Adipose tissue (tissue), 3 donors: Measurements from ENCODE around the gene CABP4. TPM values are rescaled to one million over a fixed set of nuclear protein-coding genes. Genes with fewer than 3 reads are reported as not detected.

Experiments used
- H3K27ac ChIP-seq: one replicate; pipeline ENCODE4 v1.5.1; 2013; ENCODE audit warnings: low read depth, low read length
- WGBS, 3 donors: extraction: QIAGEN DNeasy Blood & Tissue Kit; methylation state at CpG; one replicate each; pipeline ENCODE4 v1.1.7; 2013; 5-methylcytosine and 5-hydroxymethylcytosine counted together
- polyA plus RNA-seq, 3 donors: library from polyadenylated mRNA; stranded (reverse); fragments of 200-250 nt; gene quantifications; one replicate each; pipeline ENCODE4 v1.2.3, GENCODE V29; 2013
- donor health status: healthy with polysubstance abuse.
- donor health status: Bipolar disorder and iron deficiency.
- donor health status: healthy.

The CABP4 gene
- polyA plus RNA-seq, 3 donors, result 0.28 to 8.4 (median 1.5) TPM

DNA sequence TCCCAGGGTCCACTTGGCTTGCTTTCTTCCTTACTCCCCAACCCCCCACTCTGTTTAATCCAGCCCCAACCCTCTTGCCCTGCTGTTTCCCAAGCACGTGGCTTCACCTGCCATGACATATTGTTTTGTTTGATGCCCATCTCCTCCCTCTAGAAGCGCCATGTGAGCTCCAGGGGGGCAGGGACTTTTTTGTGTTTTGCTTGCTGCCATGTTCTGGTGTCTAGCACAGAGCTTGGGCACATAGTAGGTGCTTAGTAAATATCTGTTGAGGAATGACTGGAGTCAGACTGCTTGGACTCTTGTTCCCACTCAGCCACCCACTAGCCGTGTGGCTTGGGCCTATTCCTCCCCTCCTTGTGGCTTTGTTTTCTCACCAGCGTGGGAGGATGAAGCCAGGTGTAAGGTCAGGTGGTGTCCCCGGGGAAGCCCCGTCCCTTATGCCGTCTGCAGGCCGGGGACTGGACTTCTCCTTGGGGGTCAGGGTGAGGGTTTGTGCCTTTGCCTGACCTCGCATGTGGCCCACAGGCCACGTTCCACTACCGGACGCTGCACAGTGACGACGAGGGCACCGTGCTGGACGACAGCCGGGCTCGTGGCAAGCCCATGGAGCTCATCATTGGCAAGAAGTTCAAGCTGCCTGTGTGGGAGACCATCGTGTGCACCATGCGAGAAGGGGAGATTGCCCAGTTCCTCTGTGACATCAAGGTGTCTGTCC, 31.5 kb downstream of the CABP4 start:
- H3K27ac ChIP-seq, result no peak overlapping the region
- WGBS, 3 donors, result 83 to 89% (median 85%) methylated on average over 20 of the region's 20 CpGs

DNA sequence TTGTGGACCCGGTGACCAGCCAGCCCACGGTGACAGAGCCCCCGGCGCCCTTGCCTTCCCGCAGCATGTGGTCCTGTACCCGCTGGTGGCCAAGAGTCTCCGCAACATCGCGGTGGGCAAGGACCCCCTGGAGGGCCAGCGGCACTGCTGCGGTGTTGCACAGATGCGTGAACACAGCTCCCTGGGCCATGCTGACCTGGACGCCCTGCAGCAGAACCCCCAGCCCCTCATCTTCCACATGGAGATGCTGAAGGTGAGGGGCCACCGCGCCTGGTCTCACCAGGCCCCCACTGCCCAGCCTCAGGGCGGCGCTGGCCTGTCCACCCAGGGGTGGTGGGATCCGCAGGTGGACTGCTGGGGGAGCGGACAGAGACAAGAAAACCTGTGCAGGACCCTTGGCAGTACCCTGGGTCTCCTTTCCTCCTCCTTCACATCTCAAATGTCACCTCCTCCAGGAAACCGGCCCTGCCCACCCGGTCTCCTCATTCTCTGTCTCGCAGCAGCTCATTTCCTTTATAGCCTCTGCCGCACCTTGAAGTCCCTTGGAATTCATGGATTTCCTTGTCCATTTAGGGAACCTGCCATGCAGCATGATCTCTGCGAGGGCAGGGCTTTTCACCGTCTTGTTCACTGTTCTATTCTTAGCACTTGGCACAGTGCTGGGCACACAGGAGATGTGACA, 34.2 kb downstream of the CABP4 start:
- no peak overlapping the region for H3K27ac ChIP-seq
- 86 to 90% (median 87%) methylated on average over 20 to 25 of the region's 25 CpGs for WGBS, 3 donors

DNA sequence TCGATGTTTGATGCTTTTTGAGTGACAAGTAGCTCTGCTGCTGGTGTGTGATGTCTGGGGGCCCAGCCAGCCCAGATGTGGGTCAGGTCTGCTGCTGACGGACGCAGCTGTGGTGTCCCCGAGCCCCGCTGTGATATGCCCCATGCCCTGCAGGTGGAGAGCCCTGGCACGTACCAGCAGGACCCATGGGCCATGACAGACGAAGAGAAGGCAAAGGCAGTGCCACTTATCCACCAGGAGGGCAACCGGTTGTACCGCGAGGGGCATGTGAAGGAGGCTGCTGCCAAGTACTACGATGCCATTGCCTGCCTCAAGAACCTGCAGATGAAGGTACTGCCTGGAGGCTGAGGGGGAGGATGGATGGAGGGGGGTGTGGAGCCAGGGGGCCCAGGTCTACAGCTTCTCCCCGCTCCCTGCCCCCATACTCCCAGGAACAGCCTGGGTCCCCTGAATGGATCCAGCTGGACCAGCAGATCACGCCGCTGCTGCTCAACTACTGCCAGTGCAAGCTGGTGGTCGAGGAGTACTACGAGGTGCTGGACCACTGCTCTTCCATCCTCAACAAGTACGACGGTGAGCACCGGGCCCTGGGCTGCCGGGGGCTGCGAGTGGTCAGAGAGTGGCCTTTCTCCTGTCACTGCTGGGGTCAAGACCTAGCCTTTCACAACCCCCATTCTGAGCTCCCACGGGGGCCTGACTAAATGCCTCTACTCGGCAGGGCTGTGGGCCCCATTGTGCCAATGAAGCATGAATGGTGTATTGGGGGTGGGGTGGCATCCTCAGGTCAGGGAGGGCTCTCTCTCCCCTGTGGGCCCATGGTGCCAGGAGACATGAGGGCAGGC, 35.0 kb downstream of the CABP4 start:
- no peak overlapping the region for H3K27ac ChIP-seq
- 88 to 89% (median 89%) methylated on average over 23 of the region's 23 CpGs for WGBS, 3 donors

GRCh38 chr11:67490727-67491065, 35.5 kb downstream of the CABP4 start:
- WGBS, 3 donors, result 76 to 81% (median 81%) methylated on average over 14 to 15 of the region's 15 CpGs
- H3K27ac ChIP-seq, result no peak overlapping the region

DNA sequence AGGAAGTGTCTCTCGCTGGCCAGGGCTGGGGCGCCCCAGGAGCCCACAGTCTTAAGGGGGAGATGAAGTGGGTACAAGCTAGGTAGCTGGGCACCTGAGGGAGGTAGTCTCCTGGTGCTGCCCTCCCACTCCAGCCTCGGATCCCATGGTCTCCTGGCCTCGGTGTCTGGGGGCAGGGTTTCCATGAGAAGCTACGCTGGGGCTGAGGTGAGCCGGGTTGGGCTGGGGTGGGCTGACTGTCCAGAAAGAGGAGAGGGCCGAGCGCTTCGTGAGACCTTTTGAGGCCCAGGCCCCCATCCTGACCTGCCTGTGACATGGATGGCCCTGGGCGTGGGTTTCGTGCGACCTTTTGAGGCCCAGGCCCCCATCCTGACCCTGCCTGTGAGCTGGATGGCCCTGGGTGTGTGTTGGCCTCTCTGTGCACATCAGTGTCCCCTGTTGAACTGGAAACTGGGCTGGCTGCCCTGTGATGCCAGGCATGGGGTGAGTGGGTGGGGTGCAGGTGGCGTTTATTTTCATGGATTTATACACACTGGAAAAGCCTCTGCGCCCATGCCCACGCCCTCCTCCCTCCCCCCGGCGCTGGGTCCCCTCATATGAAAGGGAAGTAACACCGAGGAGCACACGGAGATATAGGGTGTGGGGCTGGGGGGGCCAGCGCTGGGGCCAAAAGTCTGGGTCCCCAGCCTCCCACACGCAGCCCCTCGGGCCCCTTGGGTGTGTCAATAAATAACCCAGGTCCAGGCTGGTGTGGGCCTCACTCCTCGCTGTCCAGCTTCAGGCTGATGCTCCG, 36.3 kb downstream of the CABP4 start:
- WGBS, 3 donors, result 85 to 89% (median 87%) methylated on average over 22 to 24 of the region's 24 CpGs
- no peak overlapping the region for H3K27ac ChIP-seq

DNA sequence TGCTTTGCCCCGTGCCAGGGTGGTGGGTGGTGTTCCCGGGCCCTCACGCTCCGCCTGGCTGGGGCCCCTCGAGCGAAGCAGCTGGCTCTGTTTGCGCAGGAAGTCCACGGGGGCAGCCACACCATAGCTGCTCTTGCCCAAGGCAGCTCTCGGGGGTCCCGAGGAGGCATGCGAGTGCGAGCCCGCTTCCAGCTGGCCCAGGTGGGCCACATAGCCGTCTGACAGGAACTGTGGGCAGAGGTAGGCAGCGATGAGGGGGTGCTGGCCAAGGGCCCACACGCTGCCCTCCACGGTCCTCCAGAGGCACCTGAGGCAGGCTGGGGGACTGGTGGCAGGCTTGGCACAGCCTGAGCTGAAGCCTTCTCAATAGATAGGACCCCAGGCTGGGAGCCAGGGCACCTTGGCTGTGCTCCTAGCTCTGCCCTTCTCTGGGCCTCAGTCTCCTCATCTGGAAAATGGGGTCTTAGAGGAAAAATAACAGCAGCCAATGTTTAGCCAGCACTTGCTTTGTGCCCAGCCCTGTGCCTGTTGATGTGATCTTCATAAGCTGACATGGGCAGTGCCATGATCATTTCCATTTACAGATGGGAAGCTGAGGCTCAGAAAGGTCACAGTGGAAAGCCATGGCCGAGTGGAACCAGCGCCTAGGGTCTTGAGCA, 37.0 kb downstream of the CABP4 start:
- 88 to 90% (median 89%) methylated on average over 19 of the region's 19 CpGs for WGBS, 3 donors
- no peak overlapping the region for H3K27ac ChIP-seq

GRCh38 chr11:67492801-67493547, 37.8 kb downstream of the CABP4 start:
- no peak overlapping the region for H3K27ac ChIP-seq
- 82 to 87% (median 86%) methylated on average over 46 of the region's 46 CpGs for WGBS, 3 donors

- WGBS, 3 donors, result 95 to 97% (median 96%) methylated on average over 60 to 65 of the region's 65 CpGs
- H3K27ac ChIP-seq, result no peak overlapping the region
Observed at GRCh38 chr11:67493548-67494370, 38.6 kb downstream of the CABP4 start.

DNA sequence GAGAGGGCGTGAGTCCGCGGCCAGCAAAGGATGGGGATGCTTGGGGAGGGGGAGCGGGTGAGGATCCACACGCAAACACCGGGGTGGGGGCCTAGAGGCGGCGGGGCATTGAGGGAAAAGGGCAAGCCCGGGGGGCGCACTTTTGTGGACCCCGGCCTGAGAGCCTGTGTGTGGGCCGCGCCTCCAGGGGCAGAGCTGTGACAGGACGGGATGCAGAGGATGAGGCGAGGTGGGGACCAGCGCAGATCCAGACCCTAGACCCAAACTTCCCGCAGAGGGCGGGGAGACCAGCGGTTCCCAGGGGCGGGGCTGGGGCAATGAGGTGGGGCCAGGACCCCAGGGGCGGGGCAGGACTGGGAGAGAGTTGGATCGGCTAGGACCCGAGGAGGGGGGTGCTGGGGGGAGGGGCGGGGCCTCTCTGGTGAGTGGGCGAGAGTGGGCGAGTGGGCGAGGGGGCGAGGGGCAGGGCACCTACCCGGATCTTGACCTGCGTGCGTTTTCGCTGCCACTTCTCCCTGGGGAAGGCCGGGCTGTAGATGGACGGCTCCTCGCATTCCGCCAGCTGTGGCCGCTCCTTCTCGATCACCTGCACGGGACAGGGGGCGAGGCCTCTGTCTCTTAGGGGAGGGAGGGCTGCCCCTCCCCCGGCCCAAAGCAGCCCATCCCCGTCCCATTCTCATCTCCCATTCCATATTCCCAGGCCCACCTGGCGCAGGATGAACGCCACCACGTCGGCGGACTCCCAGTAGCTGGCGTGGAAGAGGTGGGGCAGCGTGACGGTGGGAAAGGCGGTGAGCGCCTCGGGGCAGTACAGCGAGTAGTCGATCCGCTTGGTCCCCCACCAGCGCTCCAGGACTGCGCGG, 39.4 kb downstream of the CABP4 start:
- H3K27ac ChIP-seq, result no peak overlapping the region
- 92 to 96% (median 93%) methylated on average over 51 to 59 of the region's 59 CpGs for WGBS, 3 donors

DNA sequence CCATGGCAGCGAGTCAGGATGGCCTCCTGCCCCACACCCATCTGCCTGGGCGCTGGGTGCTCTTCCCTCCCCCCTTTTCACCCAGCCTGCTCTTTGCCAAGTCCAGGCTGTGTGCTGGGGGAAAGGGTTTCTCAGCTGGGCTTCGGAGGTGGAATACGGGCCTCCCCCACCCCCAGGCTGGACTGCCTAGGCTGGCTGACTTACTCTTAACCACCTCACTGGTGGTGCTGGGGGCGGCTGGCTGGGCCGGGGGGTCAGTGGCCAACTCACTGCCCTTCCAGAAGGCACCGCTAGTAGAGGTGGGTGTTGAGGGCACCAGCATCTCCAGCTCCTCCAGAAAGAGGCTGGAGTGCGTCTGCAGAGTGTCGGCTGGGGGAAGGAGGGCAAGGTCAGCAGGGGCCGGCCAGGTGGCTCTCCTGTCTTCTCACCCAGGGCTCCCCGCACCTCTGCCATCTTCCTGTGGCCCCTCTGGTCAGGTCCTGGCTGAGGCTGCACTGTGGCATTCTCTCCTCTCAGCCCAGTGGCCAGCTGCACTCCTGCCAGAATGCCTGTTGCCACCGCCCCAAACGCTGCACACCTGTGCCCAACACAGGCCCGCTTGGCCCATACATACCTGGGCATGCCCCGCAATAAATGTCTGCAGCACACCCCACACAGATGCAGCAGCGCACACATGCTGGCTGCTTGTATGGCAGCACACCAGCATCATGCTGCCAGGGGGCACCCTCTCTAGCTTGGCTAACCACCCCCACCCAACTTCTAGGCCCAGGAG, 40.3 kb downstream of the CABP4 start:
- WGBS, 3 donors, result 92 to 93% (median 93%) methylated on average over 14 to 16 of the region's 16 CpGs
- no peak overlapping the region for H3K27ac ChIP-seq

- H3K27ac ChIP-seq, result no peak overlapping the region
Observed at GRCh38 chr11:67496113-67496512, 41.0 kb downstream of the CABP4 start.

GRCh38 chr11:67497656-67498291, 42.6 kb downstream of the CABP4 start:
- 94 to 97% (median 96%) methylated on average over 20 to 21 of the region's 21 CpGs for WGBS, 3 donors
- H3K27ac ChIP-seq, result no peak overlapping the region

More at GRCh38 chr11:67496113-67496512, 41.0 kb downstream of the CABP4 start:
- WGBS, 3 donors, result 91 to 94% (median 94%) methylated on average over 12 of the region's 12 CpGs

DNA sequence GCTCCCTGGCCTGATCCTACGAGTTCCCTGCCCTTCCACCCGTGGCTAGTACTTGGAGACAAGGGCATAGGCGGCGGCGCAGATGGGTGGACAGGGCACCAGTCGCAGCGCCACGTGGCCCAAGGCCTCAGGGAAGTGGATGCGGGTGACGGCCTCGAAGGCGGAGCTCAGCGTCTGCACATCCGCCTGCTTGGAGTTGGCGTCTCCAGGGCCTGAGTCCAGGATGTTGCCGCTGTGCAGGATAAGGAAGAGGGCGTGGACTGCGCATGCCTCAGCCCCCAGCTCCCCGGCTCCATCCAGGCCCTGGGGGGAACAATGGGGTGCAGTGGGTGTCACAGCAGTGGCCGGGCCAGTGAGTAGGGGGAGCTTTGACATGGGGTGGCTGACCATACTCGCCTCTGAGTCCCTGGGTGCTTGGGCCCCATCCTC, 43.4 kb downstream of the CABP4 start:
- H3K27ac ChIP-seq, result no peak overlapping the region
- 77 to 88% (median 82%) methylated on average over 20 to 21 of the region's 21 CpGs for WGBS, 3 donors

- no peak overlapping the region for H3K27ac ChIP-seq
- 94 to 97% (median 96%) methylated on average over 26 of the region's 26 CpGs for WGBS, 3 donors
Observed at GRCh38 chr11:67499808-67500483, 44.8 kb downstream of the CABP4 start.
